Bronchial epithelial cell (primary cell): ENCODE results near the gene MBTD1. TPM values are rescaled to one million over a fixed set of nuclear protein-coding genes. Genes with fewer than 3 reads are reported as not detected.

Source experiments
- DNase-seq: peaks from one replicate; pipeline ENCODE4 v3.0.0-alpha.2; 2010; ENCODE audit warnings: low read depth
- FAIRE-seq: peaks from 2 replicates; lab custom pipeline; 2011; peaks lifted over from hg19 to GRCh38; lab: Jason Lieb, UNC
- H3K27me3 ChIP-seq: 2 replicates; pipeline ENCODE4 v1.5.1; 2011; ENCODE audit warnings: low read length; ENCODE audit not compliant: control insufficient read depth, insufficient read depth
- H3K36me3 ChIP-seq: 2 replicates; pipeline ENCODE4 v1.5.1; 2011; ENCODE audit warnings: low read length; ENCODE audit not compliant: control insufficient read depth, insufficient read depth
- H3K4me3 ChIP-seq: 2 replicates; pipeline ENCODE4 v1.5.1; 2011; ENCODE audit warnings: mild to moderate bottlenecking, low read depth, low read length, control low read depth
- total RNA-seq: library from RNA; depleted of rRNA; stranded (reverse); fragments of >200 nt; gene quantifications from 2 replicates; pipeline ENCODE4 v1.2.1, GENCODE V29; 2014
- TF ChIP-seq, protein P1 (sequence below): IDR thresholded peaks from 2 replicates; pipeline ENCODE4 v1.5.1; 2011; ENCODE audit warnings: mild to moderate bottlenecking, moderate library complexity, low read length, control low read depth, inconsistent platforms; ENCODE audit not compliant: insufficient read depth, severe bottlenecking

The MBTD1 gene
- total RNA-seq, 1 donor from 2014 or later = 10.5 TPM

DNA sequence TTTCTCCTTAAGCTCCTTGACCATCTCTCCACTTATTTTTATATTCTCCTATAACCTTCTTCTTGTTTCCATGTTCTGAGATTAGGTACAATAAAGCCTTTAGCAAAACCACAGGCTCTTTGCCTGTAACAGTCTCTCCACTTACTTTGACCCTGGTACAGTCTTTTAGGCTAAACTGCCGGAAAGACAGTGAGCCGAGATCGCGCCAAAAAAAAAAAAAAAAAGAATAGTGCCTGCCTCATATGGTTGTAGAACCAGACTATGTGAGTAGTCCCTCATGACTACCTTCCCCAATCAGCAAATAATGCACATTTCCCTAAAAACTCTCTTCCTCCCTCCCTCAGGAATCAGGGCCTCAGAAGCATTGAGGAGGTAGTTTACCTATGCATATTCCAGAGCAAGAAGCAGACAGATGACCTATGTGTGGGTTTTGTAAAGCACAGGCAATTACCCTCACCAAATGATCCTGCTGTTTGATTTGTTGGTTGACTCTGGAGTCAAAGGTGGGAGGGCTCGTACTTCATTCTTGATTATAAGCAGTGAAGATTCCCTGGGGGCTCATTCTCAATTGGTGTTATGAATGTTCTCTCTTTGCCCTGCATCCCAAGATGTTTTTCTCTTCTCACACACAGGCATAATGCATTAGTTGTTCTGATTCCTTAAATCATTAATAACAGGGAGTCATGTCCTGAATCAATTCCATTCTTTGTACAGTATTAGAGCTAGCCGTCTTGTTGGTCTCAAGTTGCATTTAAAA, 115.4 kb downstream of the MBTD1 start:
- Histone ChIP-seq H3K36me3 (no peaks in the 10 kb centered on the region), H3K4me3 (no peak overlapping the region), H3K27me3 (no peaks in the 10 kb centered on the region)
- FAIRE-seq (no peak), DNase-seq (no peak)
- TF ChIP-seq, protein P1, sequence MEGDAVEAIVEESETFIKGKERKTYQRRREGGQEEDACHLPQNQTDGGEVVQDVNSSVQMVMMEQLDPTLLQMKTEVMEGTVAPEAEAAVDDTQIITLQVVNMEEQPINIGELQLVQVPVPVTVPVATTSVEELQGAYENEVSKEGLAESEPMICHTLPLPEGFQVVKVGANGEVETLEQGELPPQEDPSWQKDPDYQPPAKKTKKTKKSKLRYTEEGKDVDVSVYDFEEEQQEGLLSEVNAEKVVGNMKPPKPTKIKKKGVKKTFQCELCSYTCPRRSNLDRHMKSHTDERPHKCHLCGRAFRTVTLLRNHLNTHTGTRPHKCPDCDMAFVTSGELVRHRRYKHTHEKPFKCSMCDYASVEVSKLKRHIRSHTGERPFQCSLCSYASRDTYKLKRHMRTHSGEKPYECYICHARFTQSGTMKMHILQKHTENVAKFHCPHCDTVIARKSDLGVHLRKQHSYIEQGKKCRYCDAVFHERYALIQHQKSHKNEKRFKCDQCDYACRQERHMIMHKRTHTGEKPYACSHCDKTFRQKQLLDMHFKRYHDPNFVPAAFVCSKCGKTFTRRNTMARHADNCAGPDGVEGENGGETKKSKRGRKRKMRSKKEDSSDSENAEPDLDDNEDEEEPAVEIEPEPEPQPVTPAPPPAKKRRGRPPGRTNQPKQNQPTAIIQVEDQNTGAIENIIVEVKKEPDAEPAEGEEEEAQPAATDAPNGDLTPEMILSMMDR = no peak

DNA sequence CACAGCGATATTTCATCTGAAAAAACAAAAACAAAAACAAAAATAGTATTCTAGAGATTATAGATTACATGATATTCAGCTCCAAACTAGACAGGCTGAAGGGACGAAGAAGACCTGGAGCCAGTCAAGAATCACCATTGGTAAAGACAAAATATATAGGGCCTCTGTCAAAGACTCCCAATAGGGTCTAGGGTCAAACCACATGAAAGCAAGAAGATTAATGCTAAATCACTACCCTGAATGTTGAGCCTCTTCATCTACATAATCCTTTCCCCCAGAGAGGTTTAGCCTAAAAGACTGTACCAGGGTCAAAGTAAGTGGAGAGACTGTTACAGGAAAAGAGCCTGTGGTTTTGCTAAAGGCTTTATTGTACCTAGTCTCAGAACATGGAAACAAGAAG, 117.3 kb downstream of the MBTD1 start:
- H3K36me3 ChIP-seq = no peaks in the 10 kb centered on the region
- FAIRE-seq (no peak), DNase-seq (no peak)
- no peaks in the 10 kb centered on the region for H3K27me3 ChIP-seq
- no peak overlapping the region for H3K4me3 ChIP-seq
- TF ChIP-seq, protein P1 = no peak

DNA sequence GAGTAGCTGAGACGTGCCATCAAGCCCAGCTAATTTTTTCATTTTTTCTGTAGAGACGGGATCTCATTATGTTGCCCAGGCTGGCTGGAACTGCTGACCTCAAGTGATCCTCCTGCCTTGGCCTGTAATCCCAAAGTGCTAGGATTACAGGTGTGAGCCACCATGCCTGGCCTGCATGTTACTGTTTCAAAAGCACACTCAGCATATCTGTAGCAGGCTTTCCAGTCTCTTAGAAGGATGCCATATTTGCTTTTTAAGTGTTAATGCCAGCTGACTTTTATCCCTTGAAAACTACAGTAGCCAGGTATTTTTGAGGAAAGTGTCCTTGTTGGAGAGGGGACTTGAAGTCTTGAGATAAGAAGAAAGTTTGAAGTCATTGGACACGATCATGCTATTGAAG, 123.9 kb downstream of the MBTD1 start:
- Histone ChIP-seq H3K36me3 (no peaks in the 10 kb centered on the region), H3K27me3 (no peaks in the 10 kb centered on the region), H3K4me3 (no peak overlapping the region)
- DNase-seq = no peak
- TF ChIP-seq, protein P1 = no peak
- FAIRE-seq = no peak

DNA sequence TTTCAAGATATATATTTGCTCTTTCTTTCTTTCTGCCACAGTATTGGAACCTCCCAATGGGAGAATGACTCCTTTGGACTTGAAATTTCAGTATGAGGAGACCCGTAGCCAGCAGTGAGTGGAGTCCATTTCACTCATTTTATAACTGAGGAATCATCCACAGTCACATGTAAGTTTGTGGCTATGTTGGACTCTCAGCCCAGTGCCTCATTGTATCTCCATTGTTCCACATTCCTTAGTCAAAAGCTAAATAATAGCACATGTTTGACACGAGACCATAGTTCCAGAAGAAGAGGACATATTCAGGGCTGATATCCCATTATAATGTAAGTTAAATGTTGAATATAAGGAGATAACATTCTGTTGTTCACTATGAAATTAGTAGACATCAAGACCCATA, 126.5 kb downstream of the MBTD1 start:
- no peak for FAIRE-seq
- Histone ChIP-seq H3K27me3 (no peaks in the 10 kb centered on the region), H3K4me3 (no peak overlapping the region), H3K36me3 (no peaks in the 10 kb centered on the region)
- TF ChIP-seq, protein P1 = no peak
- DNase-seq = no peak

DNA sequence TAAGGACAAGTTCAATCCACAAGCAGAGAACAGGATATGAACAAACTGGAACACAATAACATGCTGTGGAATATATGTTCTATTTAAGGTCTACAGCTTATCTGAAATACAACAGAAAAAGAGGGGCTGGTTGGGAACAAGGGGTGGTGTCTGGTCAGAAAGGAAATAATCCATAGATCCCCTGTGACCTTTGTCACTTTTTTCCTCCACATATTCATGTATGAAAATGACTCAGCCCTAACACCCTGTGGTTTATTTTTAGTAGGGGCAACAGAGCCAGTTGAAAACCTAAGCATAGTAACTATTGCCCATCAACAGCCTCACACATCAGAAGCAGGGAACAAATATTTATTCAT, 126.9 kb downstream of the MBTD1 start:
- H3K36me3 ChIP-seq = no peaks in the 10 kb centered on the region
- TF ChIP-seq, protein P1 = no peak
- no peak overlapping the region for H3K4me3 ChIP-seq
- H3K27me3 ChIP-seq = no peaks in the 10 kb centered on the region
- DNase-seq = no peak
- FAIRE-seq = no peak

DNA sequence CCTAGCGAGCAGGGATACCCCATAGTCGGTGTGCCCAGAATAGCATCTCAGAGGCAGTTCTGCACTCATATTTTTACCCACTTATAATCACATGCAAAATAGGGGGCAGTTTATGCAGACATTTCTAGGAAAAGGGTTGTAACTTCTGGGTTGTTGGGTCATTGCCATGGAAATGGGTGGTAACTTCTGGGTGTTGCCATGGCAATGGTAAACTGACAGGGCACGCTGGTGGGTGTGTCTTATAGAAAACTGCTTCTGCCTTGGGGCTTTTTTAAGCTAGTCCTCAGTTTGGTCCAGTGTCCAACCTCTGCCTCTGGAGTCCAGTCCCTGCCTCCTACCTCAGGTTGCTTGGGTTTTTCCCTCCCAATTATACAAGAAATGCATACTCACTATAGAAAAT, 131.8 kb downstream of the MBTD1 start:
- DNase-seq (no peak), FAIRE-seq (no peak)
- TF ChIP-seq, protein P1 = no peak
- no peaks in the 10 kb centered on the region for H3K27me3 ChIP-seq
- no peaks in the 10 kb centered on the region for H3K36me3 ChIP-seq
- no peak overlapping the region for H3K4me3 ChIP-seq
